NCI-H1048 (cell line): ENCODE measurements around the gene CFAP77.

Experiments
- DNase-seq: peaks from one replicate; lab custom pipeline; 2025; lab: John Stamatoyannopoulos, UW

The CFAP77 gene

DNA sequence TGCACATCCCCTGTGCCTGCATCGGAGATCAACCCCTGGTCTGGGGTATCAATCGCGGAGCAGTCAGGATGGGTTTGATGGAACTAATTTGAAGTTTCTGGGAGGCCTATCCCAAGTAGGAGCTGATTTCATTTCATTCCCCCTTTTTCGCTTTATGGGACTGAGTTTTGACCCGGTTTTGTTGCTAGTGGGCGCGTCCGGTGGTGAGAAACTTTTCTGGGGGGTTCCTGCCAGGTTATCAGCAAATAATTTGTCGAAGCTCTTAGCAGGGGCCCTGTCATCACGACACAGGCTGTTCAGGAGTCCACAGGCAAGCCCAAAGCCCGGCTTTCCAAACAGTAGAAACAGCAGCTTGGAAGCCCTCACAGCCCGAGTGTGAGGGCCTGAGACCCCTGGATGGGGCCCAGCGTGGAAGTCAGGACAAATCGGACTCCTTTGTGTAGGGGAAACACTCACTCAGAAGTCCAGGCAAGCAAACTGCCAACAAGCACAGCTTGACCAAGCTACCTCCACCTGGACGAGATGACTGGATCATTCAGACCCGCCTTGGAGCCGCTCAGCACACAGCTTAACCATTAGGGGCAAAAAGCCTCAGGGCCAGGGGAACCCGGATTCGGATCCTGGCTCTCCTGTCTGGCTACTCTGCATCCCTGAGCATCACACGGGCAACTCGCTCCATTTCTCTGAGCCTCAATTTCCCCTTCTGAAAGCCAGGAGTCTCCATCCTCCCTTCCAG lies 108.0 kb downstream of the CFAP77 start:
- DNase-seq: no peak

DNA sequence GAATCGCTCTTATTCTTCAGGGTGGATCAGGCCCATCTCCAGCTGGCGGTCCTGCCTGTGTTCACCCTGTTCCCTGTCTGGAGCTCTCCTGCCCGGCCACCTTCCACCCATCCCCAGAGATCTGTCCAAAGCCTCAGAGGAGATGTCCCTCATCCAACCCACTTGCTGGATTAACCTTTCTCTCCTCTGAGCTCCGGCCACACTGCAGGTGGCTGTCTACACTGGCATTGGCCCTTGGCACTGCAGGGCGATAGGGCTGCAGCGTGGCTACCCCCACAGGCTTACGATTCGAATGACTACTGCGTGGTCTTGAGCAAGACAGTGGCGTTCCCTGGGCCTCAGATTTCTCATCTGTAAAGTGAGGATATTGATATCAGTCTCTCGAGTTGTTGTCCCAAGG lies 108.6 kb downstream of the CFAP77 start:
- no peak for DNase-seq

DNA sequence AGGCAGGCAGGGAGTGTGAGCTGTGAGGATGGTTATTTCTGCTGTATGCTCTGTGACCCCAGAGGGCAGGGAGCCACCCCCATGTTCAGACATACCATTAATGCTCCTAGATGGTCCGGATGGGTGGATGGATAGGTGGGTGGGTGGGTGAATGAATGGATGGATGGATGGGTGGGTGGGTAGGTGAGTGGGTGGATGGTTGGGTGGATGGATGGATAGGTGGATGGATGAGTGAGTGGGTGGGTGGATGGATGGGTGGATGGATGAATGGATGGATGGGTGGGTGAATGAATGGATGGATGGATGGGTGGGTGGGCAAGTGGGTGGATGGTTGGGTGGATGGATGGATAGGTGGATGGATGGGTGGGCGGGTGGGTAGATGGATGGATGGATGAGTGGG lies 109.0 kb downstream of the CFAP77 start:
- DNase-seq: no peak

DNA sequence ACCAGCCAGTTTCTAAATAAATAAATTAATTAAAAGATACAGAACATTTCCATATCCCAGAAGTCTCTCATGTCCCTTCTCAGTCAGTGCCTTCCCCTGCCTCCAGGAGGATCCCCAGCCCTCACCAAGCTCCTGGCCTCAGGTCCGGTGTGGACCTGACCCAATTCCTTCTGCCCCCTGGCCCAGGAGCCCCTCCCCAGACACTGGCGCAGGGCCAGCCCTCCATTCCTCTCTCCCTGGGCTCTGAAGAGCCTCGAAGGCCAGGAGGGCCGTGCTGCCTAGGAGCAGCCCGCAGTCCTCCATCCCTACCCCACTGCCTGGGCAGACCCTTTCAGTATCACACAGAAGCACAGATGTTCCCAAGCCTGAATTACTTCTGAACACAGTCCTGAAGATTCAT lies 110.6 kb downstream of the CFAP77 start:
- no peak for DNase-seq

DNA sequence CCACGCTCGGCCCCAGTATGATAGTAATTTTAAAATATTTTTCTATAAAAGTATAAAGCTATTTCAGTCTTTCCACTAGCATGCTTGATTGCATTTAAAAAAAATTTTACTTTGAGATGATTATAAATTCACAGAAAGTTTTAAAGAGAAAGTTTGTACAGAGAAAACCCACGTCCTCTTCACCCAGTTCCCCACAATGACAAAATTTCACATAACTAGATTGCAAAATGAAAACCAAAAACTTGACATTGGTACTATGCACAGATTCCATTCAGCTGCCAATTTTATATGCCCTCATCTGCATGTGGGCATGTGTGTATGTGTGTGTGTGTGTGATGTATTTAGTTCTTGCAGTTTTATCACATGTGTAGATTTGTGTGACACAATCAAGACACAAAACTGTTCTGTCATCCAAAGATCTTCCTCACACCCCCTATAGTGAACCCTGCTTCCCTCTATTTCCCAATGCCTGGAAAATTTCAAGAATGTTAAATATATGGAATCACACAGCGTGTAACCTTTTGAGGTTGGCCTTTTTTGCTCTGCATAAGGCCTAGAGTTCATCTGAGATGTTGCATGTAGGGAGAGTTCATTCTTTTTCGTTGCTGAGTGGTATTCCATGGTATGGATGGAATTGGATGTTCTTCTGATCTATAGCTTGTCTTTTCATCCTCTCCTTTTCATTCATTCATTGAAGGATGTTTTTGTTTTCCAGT lies 115.5 kb downstream of the CFAP77 start:
- no peak for DNase-seq

DNA sequence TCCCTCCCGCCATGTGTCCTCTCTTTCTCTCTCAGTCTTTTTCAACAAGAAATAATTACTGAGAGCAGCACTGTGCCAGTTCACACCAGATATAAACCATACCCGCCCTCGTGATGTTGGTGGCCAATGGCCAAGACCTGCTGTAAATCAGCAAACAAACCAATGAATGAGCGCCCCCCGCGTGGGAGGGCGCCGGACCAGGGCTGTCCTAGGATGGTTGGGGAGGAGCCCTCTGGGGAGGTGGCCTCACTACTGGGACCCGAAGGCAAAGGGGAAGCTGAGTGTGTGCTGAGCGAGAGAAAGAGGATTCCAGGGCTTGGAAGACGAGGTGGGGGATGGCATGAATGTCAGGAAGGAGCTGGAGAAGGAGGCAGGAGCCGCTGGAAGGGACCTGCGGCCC lies 121.2 kb downstream of the CFAP77 start:
- DNase-seq: no peak

DNA sequence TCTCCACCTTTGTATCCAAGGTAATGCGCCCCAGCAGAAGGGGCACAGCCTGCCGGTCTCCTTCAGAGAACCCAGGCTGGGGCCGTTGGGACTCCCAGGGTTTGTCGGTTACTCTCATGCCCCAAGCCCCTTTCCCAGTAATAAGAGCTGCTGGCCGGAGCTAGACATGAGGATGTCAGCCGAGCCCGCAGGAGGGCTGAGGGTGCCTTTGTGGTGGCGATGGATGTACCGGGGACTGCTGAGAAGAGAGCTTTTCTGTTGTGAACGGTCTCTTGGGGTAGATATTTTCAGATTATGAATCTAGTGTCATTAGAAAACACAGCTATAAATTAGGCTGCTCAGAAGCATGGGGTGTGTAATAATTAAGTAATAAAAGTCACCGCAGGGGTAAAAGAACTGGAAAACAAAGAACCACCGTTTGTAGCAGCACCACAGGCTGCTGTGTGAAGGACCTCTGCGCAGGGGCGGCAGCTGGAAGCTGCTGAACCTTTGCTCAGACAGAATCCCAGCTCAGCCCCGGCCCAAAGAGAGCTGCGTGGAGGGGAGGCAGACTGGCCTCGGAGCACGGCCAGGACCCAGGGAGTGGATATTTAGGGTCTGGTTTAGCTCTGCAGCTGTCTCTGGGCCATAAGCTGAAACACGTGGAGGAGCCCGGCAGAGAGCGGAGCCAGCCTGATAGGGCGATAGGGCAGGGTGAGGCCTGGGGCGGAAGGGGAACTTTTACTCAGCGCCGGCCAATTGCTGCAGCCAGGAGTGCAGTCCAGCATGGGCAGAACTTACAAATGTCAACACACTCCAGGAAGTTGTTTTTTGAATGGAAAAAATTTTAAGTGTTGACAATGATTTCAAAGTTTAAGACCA lies 121.9 kb downstream of the CFAP77 start:
- DNase-seq: no peak

DNA sequence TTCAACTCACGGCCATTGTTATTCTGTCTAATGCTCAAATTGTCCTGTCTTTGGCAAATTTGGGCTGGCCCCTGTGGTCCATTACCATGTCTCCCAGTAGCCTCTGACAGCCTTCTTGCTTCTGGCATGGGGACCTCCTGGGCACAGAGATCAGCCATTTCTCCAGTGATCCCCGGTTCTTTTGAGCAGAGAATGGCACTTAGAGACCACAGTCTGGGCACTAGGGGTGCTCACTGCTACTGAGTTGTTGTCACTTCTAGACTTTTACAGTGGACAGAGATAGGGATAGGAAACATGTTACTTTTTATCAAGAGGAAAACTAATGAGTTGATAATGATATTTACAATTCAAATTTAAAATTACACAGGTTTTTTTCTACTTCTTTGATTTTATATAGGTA lies 124.8 kb downstream of the CFAP77 start:
- no peak for DNase-seq

DNA sequence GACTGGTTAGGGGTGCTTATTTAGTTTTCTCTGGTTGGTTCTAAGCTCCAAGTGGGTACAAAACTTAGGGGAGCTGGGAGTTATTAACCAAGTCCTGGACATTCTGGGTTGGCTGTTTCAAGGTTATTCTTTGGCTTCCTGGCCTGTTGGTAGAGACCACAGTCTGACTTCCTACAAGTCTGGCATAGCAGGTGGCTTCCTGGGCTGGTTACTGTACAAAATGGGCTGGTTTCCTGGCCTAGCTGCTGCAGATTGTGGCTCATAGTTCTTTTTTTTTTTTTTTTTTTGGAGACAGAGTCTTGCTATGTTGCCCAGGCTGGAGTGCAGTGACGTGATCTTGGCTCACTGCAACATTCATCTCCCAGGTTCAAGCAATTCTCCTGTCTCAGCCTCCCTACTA lies 126.1 kb downstream of the CFAP77 start:
- DNase-seq: no peak

DNA sequence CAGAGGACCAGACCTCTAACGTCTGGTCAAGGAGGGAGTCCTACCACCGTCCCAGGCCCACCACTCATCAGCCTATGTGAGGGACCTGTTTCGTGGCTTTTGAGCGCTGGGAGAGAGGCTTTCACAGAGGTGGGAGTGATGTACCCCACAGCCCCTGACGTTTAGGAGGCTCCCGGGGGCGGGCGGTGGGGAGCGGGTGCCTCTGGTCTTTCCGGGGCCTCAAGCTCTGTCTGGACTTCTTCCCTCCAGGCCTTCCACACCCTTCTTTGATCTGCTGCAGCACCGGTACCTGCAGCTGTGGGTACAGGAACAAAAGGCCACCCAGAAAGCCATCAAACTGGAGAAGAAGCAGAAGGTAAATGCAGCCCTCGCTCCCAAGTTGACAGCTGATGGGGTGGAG lies 127.3 kb downstream of the CFAP77 start:
- DNase-seq: no peak

DNA sequence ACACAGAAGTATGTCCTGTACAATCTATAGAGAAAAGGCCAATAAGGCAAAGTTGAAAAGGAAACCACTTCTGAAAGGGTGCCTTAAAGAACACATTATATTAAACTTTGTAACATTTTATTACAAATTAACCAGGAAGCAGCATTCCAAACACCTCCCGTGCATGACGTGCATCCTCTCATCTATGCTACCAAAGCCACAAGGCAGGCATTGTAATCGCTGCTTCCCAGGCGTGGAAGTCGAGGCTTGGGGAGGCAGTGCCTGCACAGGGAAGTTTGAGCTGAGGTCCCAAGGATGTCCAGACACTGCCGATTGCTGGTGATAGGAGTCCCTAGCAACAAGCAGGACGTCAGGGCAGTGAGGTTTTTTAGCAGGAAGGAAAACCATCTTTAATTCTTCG lies 128.1 kb downstream of the CFAP77 start:
- no peak for DNase-seq

DNA sequence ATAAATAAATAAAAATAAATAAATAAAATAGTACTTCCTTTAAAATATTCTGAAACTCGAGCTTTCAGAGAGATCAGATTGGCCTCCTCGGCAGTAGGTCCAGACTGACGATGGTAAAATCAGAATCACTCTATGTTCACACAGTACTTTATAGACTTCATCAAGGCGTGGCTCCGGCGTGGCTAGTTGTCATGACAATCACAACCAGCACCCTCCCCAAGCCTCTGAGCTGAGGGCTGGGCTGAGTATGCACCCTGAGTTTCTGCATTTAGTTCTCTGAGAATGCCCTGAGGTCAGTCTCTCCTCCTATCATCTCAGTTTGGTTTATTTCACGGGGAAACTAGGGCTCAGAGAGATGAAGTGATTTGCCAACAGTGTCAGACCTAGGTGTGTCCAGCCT lies 129.1 kb downstream of the CFAP77 start:
- no peak for DNase-seq

DNA sequence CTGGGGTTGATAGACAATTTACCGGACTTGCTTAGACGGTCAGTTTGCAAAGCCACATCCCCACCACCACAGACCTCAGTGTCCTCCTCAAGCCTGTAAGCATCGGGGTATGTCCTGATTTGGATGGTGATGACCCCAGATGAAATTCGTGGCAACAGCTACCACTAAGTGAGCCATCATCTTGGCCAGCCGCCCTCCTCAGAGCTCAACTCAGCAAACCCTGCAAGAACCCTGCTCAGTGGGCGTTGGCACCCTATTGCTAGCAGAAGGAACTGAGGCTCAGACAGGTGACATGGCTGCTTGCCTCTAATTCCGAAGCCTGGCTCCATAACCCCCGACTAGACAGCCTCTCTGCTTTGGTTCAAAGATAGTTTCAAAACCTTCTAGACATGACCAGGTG lies 131.0 kb downstream of the CFAP77 start:
- DNase-seq: no peak

DNA sequence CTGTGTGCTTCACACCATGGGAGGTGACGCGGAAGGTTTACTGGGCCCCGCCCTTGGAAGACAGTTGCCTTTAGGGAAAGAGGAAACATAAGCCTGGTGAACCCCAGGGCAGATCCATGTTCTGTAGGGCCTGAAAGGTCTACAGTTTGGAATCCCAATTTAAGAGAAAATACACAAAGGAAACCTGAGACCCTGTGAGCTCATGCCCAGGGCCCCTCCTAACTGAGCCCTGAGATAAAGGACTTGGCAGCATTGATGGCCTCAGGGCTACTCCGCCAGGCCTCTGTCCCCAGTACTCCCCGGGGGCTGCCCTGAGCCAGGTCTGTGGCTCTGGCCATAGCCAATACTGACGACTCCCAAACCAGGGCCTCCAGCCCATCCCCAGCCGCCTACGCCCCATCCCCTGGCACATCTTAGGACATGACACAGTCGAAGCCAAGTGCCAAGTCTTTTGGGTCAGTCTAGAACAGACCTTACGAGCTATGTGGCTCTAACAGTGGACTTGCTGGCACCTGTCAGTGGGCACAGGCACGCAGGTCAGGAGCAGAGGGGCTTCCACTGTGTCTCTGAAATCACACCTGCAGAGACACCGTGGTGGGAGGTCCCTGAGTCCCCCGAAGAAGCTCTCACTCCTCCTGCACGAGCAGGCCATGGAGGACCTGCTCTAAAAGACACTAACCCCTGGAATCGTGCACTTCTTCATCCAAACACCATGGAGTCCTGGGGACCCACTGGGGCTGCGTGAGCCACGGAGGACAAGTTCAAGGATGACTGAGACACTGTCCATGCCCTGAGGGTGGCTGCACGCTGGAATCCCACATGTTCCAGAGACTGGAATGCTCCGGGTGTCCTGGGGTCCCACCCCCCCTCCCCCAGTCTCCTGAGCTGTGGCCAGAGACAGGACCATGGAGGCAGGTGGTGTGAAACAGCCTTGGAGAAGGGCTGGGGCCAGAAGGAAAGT lies 132.1 kb downstream of the CFAP77 start:
- DNase-seq: no peak

DNA sequence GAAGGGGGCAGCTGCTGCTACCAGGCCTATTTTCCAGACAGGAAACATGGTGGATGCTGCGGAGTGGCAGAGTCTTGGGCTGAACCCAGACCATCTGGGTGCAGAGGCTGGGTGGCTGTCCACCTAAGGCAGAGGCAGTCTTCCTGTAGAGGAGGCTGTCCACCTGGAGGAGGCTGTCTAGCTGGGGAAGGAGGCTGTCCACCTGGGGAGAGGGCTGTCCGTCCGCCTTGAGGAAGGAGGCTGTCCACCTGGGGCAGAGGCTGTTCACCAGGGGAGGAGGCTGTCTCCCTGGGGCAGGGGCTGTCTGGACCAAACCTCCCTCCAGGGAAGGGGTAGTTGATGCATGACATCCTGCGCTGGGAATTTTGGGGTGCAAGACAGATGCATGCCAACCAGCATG lies 133.2 kb downstream of the CFAP77 start:
- no peak for DNase-seq

DNA sequence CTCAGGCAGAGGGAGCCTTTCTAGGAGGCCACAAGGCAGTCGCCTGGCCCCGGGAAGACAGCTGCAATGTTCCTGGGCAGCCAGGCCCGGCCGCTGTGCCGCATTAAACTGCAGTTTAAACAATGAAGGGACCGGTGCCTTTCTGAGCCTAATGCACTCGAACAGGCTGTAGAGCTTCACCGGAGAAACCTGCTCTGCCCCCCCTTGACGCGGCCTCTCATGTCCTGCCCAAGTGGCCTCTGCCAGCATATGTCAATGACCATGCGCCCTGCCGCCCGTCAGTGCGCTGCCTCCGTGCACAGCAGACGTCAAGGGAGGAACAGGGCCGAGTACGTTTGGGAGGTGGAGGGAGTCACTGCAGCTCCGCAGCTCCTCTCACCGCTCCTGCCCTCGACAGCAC lies 133.9 kb downstream of the CFAP77 start:
- DNase-seq: no peak

DNA sequence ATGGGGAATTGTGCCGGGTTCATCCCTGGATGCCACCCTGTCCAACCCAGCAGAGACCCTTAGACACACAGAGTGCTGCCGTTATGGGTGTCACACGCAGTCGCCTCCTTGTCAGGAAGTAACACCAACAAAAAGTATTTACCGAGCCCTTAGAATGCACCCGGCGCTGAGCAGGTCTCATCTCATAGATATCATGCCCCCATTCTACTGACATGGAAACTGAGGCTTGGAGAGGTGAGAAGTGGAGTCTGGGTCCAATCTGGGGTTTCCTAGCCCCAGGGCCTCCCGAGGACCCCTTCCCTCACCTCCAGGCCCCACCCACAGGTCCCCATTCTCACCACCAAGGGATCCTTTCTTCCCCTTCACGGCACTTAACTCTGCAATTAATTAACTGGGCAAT lies 135.6 kb downstream of the CFAP77 start:
- no peak for DNase-seq

DNA sequence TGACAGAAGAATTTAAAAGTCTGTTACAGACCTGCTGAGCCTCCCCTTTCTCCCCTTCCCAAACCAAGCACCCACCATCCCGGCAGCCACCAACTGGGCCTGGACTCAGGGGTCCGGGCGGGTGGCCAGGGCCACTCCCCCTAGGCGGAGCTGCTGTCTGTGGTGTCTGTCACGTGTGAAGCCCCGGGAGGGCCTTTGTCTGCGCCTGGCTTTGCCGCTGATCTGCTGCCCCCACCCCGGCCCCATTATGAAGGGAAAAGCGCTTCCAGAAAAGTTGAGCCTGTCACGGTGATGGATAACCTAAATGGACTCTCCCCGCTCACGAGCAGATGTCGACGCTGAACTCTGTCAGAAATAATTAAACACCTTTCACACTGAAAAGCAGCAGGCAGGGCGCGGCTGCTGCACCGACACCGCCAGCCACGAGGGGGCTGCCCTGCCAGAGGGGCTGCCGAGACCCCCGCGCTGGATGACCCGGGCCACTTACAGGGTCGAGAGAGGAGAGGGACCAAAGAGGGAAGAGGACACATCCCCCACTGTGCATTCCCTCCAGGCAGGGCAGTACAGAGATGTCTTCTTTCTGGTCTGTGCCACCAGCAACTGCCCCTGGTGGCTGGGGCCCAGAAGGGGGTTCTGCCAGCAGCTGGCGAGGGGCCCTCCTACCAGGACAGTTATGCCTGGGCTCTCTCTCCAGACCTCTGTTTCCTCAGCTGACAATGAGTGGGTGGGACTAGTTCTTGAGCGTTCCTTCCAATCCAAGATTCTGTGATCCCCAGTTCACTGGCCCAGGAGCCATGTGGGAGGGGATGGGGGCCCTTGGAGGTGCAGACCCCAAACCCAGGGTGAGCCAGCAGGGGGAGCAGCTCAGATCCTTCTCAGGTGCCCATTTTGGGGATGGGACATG lies 136.4 kb downstream of the CFAP77 start:
- no peak for DNase-seq

DNA sequence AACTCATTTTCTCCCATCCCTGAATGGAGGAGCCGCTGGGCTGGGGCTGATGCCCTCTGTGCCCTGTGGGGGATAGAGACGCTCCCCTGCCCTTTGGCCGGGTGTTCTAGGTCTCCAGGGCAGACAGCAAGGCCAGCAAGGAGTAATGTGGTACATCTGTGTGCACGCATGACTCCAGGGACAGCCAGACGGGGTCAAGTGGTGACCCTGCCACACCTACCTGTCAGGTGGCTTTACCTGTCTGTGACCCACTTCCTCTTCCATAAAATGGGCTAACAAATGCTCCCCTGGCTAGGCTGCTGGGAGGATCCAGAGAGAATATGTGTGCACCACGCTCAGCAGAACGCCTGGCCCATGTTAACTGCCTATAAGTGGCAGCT lies 137.0 kb downstream of the CFAP77 start:
- no peak for DNase-seq

DNA sequence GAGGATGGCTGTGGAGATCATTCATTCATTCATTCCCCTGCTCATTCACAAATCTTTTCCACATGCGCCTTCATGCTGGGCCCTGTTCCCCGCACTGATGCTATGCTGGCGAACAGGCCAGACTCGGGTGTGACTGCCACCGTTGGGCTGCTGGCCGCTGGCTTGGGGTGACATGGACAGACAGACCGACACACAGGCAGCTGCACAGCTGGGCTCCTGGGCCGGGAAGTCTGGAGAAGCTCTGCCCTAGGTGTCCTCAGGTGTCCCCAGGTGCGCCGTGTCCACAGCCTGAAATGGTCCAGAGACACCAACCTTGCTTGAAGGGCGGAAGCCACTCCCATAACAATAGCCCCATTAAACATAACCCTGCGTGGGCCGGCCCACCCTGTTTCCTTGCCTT lies 137.4 kb downstream of the CFAP77 start:
- no peak for DNase-seq
